Stimulated activated CD4-positive, alpha-beta T cell treated with anti-CD3 and anti-CD28 coated beads, TNF-alpha, amount 100 ng/mL, for 48 hours (primary cell): Measurements from ENCODE around the gene STRC.
"Not testable (repeated sequence)": the region's sequence is repeated elsewhere in the genome, so short reads cannot be mapped to it uniquely, and the experiment has no call there.

ENCODE experiments used
- DNase-seq, 3 donors: peaks; one replicate each; pipeline ENCODE4 v3.0.0-alpha.2; 2020; ENCODE audit warnings: low read depth in 3 of 3

Gene STRC

DNA sequence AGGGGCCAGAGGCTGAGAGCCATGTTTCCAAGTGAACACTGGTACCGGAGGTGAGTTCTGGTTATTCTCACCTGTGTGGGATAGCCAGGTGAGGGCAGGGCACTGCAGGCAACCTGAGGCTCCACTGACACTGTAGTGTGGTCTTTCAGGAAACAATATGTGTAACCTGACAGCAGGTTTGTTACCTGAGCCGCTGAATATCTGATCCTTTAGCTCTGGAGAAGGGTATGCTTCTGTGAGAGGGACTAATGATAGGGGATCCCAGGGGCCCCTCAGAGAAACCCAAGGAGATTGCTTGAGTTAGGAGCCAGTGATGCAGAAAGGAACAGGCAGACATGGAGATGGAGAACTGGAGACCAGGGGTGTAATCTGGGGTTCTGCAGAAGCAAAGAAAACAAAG, at the start of gene STRC:
TSS of gene STRC (minus strand) at position 101 of the 400 bp plus-strand sequence. CDS start at position 23, 78 bp downstream.
- DNase-seq, result not testable (repeated sequence)

DNA sequence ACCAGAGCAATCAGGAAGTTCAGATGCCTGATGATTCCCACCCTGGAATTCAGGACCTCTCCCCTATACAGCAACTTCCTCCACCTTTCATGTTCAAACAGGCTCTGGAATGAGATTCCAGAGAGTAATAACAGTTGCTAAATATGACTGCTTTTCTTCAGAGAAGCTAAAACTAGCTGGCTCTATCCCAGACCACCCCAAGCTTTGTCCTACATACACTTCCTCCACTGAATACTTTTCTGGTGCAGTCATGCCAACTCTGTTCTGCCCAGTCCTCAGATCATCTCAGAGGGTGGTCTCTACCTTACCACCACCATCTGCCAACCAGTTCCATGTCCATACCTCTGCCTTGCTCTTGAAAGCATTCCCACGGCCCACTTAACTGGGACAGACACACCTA, 47.6 kb upstream of the STRC start:
- DNase-seq, result not testable (repeated sequence)

DNA sequence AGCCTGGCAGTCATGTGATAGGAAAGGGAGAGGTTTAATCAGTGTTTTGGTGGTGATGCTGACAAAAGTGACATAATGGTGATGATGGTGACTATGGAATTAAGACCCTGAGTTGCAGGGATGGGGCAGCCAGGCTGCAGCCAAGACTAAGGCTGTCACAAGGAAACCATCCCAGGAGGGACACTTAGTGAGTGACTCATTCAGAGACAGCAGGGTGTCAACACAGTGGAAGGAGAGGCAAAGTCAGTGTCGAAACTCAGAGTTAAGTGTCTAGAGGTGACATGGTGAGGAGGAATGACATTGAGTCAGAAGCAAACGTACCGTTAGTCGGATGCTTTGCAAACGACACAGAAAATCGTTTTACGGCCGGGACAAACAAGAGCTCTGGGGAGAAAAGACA, 44.7 kb upstream of the STRC start:
- DNase-seq, result not testable (repeated sequence)

- DNase-seq, result not testable (repeated sequence)
Observed at GRCh38 chr15:43662293-43662692, 43.7 kb upstream of the STRC start.

GRCh38 chr15:43659727-43660126, 41.1 kb upstream of the STRC start:
- DNase-seq, result not testable (repeated sequence)

GRCh38 chr15:43649430-43649926, 30.9 kb upstream of the STRC start:
- not testable (repeated sequence) for DNase-seq

GRCh38 chr15:43648649-43649429, 30.2 kb upstream of the STRC start, which contains the start of gene CATSPER2:
Gene CATSPER2 (minus strand): TSS chr15:43648844. CDS start chr15:43648061, 783 bp downstream.
- no peak for DNase-seq

GRCh38 chr15:43638464-43639204, 20.0 kb upstream of the STRC start:
- not testable (repeated sequence) for DNase-seq

- DNase-seq, result not testable (repeated sequence)
Observed at GRCh38 chr15:43626937-43627336, 8.3 kb upstream of the STRC start.

- no peak for DNase-seq
Observed at GRCh38 chr15:43625106-43625505, 6.5 kb upstream of the STRC start.

DNA sequence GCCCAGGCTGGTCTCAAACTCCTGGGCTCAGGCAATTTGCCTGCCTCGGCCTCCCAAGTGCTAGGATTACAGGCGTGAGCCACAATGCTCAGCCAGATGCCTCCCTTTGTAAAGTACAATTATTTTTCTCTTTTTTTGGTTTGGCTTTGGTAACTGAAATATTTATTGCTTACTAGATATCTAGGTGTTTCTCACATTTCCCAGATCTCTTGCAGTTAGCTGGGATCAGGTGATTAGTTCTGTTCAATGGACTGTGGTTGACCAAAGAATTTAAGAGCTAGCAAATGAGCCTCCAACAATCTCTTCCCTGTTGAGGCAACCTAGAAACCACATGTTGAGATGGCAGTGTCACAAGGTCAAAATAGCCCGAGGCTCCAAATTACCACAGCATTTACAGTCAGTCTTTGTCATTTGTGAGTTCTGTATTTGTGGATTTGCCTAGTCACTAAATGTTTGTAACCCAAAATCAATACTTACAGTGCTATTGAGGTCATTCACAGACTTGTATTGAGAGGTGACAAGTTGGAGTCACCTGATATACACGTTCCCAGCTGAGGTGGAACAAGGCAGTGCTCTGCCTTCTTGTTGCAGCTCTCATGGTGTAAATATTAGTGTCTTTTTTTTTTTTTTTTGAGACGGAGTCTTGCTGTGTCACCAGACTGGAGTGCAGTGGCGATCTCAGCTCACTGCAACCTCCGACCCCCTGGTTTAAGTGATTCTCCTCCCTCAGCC, 3.6 kb upstream of the STRC start:
- DNase-seq, result not testable (repeated sequence)

GRCh38 chr15:43617750-43618149, 850 bp downstream of the STRC start:
- DNase-seq, result not testable (repeated sequence)

DNA sequence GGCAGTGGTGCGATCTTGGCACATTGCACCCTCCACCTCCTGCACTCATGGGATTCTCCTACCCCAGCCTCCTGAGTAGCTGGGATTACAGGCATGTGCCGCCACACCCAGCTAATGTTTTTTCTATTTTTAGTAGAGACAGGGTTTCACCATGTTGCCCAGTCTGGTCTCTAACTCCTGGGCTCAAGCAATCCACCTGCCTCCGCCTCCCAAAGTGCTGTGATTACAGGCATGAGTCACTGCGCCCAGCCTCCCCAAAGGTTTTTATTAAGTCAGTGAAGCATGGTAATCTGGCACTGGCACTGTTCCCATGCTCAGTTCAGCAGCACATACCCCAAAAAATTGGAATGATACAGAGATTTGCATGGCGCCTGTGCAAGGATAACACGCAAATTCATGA, 16.4 kb downstream of the STRC start:
- DNase-seq, result not testable (repeated sequence)

GRCh38 chr15:43600200-43600599, 18.4 kb downstream of the STRC start:
- DNase-seq, result not testable (repeated sequence)

DNA sequence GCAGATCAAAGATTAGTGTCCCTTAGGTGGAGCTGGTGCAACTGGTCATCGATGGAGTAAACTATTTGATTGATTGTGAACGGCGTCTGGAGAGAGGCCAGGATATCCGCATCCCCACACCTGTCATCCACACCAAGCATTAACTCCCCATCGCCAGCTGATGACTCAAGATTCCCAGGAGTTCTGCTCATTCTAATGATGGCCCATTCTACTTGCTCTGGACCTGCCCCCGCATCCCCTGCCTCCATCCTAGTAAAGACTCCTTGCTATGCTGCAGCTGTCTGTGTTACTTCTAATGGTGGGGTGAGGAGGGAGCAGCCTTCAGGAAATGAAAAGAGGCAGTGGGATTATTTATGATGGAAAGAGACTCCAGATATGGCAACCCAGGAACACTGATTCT, 19.5 kb downstream of the STRC start:
- not testable (repeated sequence) for DNase-seq

DNA sequence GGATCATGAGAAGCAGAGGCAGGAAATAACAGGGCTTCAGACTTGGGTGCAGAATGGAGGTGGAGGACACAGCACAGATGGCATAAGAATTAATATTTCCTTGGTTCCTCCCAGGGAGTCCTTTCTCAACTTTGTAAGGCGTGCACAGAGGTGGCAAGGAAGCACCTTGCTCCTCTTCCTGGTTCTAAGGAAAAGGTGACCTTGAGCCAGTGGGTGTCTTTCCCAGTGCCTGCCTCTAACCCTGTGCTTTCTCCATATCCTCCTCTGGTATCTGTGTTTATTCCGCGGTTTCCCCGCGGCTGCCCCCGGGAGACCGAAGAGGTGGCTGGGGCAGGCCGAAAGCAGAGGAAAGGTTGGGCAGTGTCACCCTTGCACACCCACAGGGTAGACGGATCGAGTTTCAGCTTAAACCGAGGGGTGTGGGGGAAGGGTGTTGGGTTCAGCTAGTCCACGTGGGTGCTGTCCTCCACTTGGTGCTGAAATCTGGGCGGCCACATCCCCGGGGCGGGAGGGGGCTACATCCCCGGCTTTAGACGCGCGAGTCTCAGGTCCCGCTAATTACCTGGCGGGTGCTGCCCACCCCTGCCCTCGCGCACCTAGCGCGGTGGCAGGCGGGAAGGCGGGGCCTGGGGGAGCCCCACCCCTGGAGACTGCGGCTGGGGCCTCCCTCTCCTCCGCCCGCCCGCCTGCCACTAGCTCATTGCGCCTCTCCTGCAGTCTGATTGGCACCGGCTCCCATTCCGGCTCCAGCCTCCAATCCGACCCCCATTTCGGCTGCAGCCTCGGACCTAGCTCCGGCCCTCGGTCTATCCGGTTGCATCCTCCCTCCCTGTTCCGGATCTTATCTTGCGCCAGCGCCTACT, 25.0 kb downstream of the STRC start, which contains the start of gene CKMT1B:
TSS of gene CKMT1B (plus strand) at position 700 of the 863 bp plus-strand sequence. CDS start 192 bp downstream, outside the sequence.
- DNase-seq, result not testable (repeated sequence)

GRCh38 chr15:43592841-43593240, 25.8 kb downstream of the STRC start:
- not testable (repeated sequence) for DNase-seq

DNA sequence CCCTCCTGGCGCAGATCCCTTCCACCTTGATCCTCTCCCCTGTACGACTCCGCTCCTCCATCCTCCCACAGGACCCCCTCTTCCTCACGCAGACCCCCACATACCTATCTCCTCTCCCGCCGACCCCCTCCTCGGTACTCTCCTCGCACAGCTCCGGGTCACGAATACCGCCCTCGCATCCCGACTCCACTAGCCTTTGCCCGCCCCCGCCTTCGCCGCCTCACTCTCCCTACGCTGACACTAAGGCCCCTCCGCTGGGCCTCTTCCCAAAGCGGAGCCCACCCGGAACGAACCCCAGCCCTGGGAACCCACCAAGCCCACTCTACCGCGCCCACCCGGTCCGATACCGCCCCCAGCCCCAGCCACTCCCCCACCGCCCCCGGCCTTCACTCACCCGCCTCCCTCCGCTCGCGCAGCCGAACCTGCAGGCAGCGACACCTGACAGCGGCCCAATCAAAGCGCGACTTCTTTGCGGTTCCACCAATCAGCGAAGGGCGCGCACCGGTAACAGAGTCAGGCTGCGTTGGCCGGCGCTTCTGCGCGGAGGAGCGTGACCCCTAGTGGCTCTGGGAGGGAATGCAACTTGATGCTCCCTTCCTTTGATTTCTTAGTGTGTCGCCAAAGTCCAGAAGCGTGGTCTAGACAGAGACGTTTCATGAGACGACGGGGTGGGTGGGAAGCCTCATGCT, 28.7 kb downstream of the STRC start, which contains the start of gene PPIP5K1:
TSS of gene PPIP5K1 (minus strand) at position 431 of the 689 bp plus-strand sequence. CDS start 5,704 bp downstream, outside the sequence.
- not testable (repeated sequence) for DNase-seq

- DNase-seq, result not testable (repeated sequence)
Observed at GRCh38 chr15:43574607-43575006, 44.0 kb downstream of the STRC start.

DNA sequence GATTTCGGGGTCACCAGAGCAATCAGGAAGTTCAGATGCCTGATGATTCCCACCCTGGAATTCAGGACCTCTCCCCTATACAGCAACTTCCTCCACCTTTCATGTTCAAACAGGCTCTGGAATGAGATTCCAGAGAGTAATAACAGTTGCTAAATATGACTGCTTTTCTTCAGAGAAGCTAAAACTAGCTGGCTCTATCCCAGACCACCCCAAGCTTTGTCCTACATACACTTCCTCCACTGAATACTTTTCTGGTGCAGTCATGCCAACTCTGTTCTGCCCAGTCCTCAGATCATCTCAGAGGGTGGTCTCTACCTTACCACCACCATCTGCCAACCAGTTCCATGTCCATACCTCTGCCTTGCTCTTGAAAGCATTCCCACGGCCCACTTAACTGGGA, 52.0 kb downstream of the STRC start:
- DNase-seq, result not testable (repeated sequence)
